ENCODE measurements around the gene UTS2B. TPM values are rescaled to one million over a fixed set of nuclear protein-coding genes. Genes with fewer than 3 reads are reported as not detected.

UTS2B gene
- total and polyA plus RNA-seq, 5 experiments from 2014 or later = not detected

DNA sequence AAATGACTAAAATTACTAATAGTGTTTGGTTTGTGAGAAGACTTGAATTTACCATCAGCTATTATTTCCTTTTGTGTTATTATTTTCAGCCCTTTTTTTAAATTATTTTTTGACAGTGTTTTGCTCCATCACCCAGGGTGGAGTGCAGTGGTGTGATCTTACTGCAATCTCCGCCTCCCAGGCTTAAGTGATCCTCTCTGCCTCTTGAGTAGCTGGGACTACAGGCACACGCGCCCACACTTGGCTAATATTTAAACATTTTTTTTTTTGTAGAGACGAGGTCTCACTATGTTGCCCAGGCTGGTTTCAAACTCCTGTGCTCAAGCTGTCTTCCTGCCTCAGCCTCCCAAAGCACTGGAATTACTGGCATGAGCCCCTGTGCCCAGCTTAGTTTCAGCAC, 31.7 kb upstream of the UTS2B start:
- ATAC-seq (no peak), DNase-seq (no peak)
- POLR2A ChIA-PET = no interaction called here
- Mint-ChIP-seq H3K27me3 (peaks cover 0 to 2% (median 0%) of the 10 kb centered on the region in 5 donors), H3K36me3 (no peaks in the 10 kb centered on the region), H3K4me3 (no peak overlapping the region), H3K27ac (no peak overlapping the region), H3K4me1 (no peaks in the 10 kb centered on the region), H3K9me3 (peaks cover 0 to 3% (median 0%) of the 10 kb centered on the region in 9 donors)

- no peaks in the 10 kb centered on the region for H3K4me1 Mint-ChIP-seq
- ATAC-seq = no peak
Observed at GRCh38 chr3:191361456-191361855, 31.1 kb upstream of the UTS2B start.

GRCh38 chr3:191360620-191361019, 30.3 kb upstream of the UTS2B start:
- Mint-ChIP-seq H3K9me3 (peaks cover 0 to 3% (median 0%) of the 10 kb centered on the region in 9 donors), H3K27ac (no peak overlapping the region), H3K4me3 (no peak overlapping the region), H3K27me3 (peaks cover 0 to 2% (median 0%) of the 10 kb centered on the region in 5 donors), H3K4me1 (no peaks in the 10 kb centered on the region), H3K36me3 (no peaks in the 10 kb centered on the region)
- POLR2A ChIA-PET = no interaction called here
- no peak for DNase-seq
- no peak for ATAC-seq

More at GRCh38 chr3:191361456-191361855, 31.1 kb upstream of the UTS2B start:
- H3K36me3 Mint-ChIP-seq = no peaks in the 10 kb centered on the region
- H3K27me3 Mint-ChIP-seq = peaks cover 0 to 2% (median 0%) of the 10 kb centered on the region in 5 donors
- POLR2A ChIA-PET = no interaction called here
- no peak for DNase-seq
- H3K27ac Mint-ChIP-seq = no peak overlapping the region
- H3K4me3 Mint-ChIP-seq = no peak overlapping the region
- peaks cover 0 to 3% (median 0%) of the 10 kb centered on the region in 9 donors for H3K9me3 Mint-ChIP-seq

- Mint-ChIP-seq H3K36me3 (no peaks in the 10 kb centered on the region), H3K4me1 (no peaks in the 10 kb centered on the region), H3K4me3 (no peak overlapping the region), H3K27me3 (no peaks in the 10 kb centered on the region), H3K27ac (no peak overlapping the region), H3K9me3 (peaks cover 0 to 3% (median 0%) of the 10 kb centered on the region in 9 donors)
- ATAC-seq (no peak), DNase-seq (no peak)
- POLR2A ChIA-PET = no interaction called here
Observed at GRCh38 chr3:191358929-191359328, 28.6 kb upstream of the UTS2B start.

- H3K4me3 Mint-ChIP-seq = no peak overlapping the region
- no peaks in the 10 kb centered on the region for H3K36me3 Mint-ChIP-seq
- H3K9me3 Mint-ChIP-seq = peaks cover 0 to 3% (median 0%) of the 10 kb centered on the region in 9 donors
- no peaks in the 10 kb centered on the region for H3K27me3 Mint-ChIP-seq
- no peak overlapping the region for H3K27ac Mint-ChIP-seq
- POLR2A ChIA-PET = no interaction called here
- DNase-seq (no peak), ATAC-seq (no peak)
- peaks cover 0 to 2% (median 0%) of the 10 kb centered on the region in 4 donors for H3K4me1 Mint-ChIP-seq
Observed at GRCh38 chr3:191357909-191358308, 27.6 kb upstream of the UTS2B start.

DNA sequence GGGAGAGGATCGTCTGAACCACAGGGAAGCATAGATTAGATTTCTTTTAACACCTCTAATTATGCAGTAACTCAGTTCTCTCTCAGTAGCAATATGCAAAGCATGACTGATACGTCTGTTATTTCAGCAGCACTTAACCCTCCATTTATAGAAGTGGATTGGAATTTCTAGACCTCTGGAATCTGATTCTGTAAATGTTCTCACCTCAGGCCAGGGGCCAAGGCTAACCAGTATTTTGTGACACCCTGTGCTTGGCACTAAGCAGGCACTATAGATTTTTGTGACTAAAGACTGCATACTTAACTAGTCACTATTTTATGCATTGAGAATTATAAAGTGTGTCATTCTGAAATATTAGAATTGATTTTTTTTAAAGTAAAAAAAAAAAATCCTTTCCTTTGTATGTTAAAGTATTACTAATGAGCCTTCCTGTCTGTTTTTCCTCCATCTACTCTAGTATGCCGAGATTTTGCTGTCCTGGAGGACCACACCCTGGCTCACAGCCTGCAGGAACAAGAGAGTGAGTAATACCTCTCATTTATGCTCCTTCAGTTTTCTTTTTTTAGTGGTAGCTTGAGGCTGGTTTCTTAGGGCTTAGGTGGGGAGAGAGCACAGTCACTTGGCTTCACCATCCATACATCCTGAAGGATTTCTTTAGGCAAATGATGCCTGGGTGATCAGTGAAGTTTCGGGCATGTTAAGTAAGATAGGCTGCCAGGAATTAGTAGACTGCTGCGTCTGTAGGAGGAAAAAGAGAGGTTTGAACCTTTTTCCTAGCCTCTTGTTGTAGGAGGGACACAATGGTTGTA, 26.5 kb upstream of the UTS2B start:
- no peak for ATAC-seq

GRCh38 chr3:191355406-191355805, 25.1 kb upstream of the UTS2B start:
- Mint-ChIP-seq H3K27me3 (no peaks in the 10 kb centered on the region), H3K4me3 (no peak overlapping the region), H3K36me3 (no peaks in the 10 kb centered on the region), H3K4me1 (peaks cover 0 to 2% (median 0%) of the 10 kb centered on the region in 4 donors), H3K27ac (no peak overlapping the region), H3K9me3 (no peaks in the 10 kb centered on the region)
- ATAC-seq (no peak), DNase-seq (no peak)
- POLR2A ChIA-PET = no interaction called here

More for the DNA sequence above, 26.5 kb upstream of the UTS2B start:
- Mint-ChIP-seq H3K9me3 (peaks cover 0 to 3% (median 0%) of the 10 kb centered on the region in 9 donors), H3K27ac (no peak overlapping the region), H3K36me3 (no peaks in the 10 kb centered on the region), H3K4me3 (no peak overlapping the region), H3K27me3 (no peaks in the 10 kb centered on the region), H3K4me1 (peaks cover 0 to 2% (median 0%) of the 10 kb centered on the region in 4 donors)
- POLR2A ChIA-PET = no interaction called here
- no peak for DNase-seq

- Mint-ChIP-seq H3K4me3 (no peak overlapping the region), H3K27ac (no peak overlapping the region), H3K27me3 (no peaks in the 10 kb centered on the region), H3K9me3 (no peaks in the 10 kb centered on the region), H3K36me3 (no peaks in the 10 kb centered on the region), H3K4me1 (peaks cover 0 to 2% (median 0%) of the 10 kb centered on the region in 4 donors)
- POLR2A ChIA-PET = no interaction called here
- ATAC-seq (no peak), DNase-seq (no peak)
Observed at GRCh38 chr3:191353022-191353777, 22.9 kb upstream of the UTS2B start.

DNA sequence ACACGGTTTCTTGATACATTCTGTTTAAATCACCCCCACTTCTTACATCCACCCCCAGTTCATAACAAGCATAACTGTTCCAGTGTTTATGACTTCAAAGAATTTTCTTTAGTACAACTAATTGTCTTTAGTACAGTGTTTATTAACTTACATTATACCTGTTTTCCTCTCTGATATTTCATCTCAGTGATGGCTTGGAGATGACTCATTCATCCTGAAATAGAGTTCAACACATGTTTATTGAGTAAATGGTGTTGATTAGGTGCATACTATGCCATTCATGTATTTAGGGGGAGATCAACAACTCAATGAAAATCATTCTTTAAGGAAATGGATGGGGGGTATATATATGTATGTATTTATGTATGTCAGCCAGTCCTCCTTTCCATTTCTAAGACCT, 21.7 kb upstream of the UTS2B start:
- peaks cover 0 to 2% (median 0%) of the 10 kb centered on the region in 4 donors for H3K4me1 Mint-ChIP-seq
- no peak overlapping the region for H3K27ac Mint-ChIP-seq
- no peaks in the 10 kb centered on the region for H3K27me3 Mint-ChIP-seq
- POLR2A ChIA-PET = no interaction called here
- ATAC-seq (no peak), DNase-seq (no peak)
- H3K36me3 Mint-ChIP-seq = no peaks in the 10 kb centered on the region
- H3K4me3 Mint-ChIP-seq = no peak overlapping the region
- peaks cover 0 to 2% (median 0%) of the 10 kb centered on the region in 9 donors for H3K9me3 Mint-ChIP-seq

DNA sequence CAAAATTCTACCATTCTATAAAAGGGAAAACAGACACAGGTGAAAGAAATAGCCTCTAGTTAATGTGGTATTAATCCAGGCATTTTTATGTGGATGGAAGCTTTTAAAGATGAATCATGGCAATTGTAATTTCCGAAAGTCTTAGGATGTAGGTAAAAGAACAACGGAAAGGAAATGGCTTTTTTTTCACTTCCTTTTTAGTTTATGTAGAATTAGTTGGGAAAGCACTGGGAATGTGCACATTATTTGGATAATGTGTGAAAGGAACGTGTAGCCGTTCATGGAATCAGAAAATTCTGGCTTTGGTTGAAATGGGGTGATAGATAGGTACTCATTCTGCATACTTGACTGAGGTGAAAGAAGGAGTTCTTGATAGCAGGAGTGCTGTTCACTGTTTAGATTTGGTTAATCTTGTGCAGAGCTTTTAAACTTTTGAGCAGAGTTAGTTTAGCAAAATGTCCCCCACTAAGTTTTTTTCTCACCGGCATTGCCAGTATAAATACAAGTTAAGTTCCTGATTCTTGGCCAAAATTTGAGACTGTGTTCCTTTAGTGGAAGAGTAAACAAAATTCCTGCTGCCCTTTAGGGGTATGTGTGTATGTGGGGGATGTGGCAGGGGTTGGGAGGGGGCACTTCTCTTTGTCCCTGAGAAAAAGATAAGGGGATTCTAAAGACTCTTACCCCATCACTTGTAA, 20.2 kb upstream of the UTS2B start:
- POLR2A ChIA-PET = no interaction called here
- H3K36me3 Mint-ChIP-seq = no peaks in the 10 kb centered on the region
- H3K9me3 Mint-ChIP-seq = peaks cover 0 to 2% (median 0%) of the 10 kb centered on the region in 9 donors
- no peak overlapping the region for H3K4me3 Mint-ChIP-seq
- no peak for ATAC-seq
- no peak for DNase-seq
- no peaks in the 10 kb centered on the region for H3K27me3 Mint-ChIP-seq
- H3K4me1 Mint-ChIP-seq = peaks cover 0 to 2% (median 0%) of the 10 kb centered on the region in 4 donors
- no peak overlapping the region for H3K27ac Mint-ChIP-seq

DNA sequence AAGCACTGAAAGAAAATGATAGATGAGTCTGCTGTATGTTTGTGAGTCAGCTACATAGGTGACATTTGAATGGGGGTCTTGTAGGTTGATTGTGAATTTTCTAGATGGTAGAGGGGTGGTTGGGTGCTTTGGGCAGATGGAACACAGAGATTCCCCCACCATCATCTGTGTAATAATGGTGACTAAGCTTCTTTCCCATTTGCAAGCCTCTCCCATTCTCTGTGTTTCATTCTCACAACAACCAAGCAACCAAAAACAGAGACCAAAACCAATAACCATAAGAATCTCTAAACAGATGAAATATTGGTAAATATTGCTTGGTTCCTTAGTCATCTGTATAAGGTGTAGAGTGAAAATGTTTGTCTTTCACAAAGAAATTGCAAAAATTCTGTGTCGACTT, 17.8 kb upstream of the UTS2B start:
- ATAC-seq (no peak), DNase-seq (no peak)
- POLR2A ChIA-PET = no interaction called here
- Mint-ChIP-seq H3K9me3 (peaks cover 0 to 6% (median 0%) of the 10 kb centered on the region in 9 donors), H3K27me3 (no peaks in the 10 kb centered on the region), H3K36me3 (no peaks in the 10 kb centered on the region), H3K4me1 (peaks cover 0 to 7% (median 0%) of the 10 kb centered on the region in 4 donors), H3K4me3 (no peak overlapping the region), H3K27ac (no peak overlapping the region)

DNA sequence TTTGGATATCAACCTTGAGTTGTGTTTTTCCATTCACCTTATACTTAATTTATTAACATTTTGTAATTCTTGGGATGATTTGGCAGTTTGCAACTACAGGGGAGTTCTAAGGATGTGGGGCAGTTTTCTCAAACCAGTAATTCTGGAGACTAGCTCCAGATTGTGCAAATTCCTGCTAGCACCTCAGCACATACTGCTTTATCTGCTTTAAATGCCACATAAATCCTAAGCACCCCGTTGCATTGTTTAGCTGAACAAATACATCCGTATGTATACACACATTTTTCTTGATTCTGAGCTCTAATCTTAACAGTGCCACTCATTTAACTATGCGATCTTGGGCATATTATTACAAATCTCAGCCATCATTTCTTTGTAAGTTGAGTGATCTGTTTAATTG, 16.9 kb upstream of the UTS2B start:
- H3K27me3 Mint-ChIP-seq = no peaks in the 10 kb centered on the region
- no peaks in the 10 kb centered on the region for H3K36me3 Mint-ChIP-seq

DNA sequence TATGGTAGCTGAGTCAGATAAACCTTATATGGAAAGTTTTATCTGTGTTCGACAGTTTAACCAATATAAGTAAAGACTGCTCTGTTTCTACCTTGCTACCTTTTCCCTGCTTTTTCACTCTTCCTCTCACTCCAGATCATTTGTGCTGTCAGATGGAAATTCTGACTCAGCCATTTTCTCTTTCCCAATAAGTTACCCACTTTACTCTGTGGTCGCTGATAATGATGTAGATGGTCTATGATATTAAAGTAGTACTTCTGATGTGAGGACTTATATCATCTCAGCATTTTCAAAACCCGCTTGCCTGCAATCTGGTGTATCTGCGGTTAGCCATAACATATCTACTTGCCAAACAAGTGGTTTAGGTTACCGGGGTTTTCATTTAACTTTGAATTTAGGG, 15.0 kb upstream of the UTS2B start:
- DNase-seq (no peak), ATAC-seq (no peak)
- H3K9me3 Mint-ChIP-seq = peaks cover 0 to 7% (median 0%) of the 10 kb centered on the region in 9 donors
- POLR2A ChIA-PET = no interaction called here
- no peak overlapping the region for H3K4me3 Mint-ChIP-seq
- no peaks in the 10 kb centered on the region for H3K36me3 Mint-ChIP-seq
- H3K4me1 Mint-ChIP-seq = peaks cover 0 to 10% (median 0%) of the 10 kb centered on the region in 4 donors
- H3K27me3 Mint-ChIP-seq = no peaks in the 10 kb centered on the region
- H3K27ac Mint-ChIP-seq = no peak overlapping the region

More for the DNA sequence above, 16.9 kb upstream of the UTS2B start:
- ATAC-seq (no peak), DNase-seq (no peak)
- Mint-ChIP-seq H3K4me3 (no peak overlapping the region), H3K27ac (no peak overlapping the region), H3K9me3 (peaks cover 0 to 7% (median 0%) of the 10 kb centered on the region in 9 donors), H3K4me1 (peaks cover 0 to 9% (median 0%) of the 10 kb centered on the region in 4 donors)
- POLR2A ChIA-PET = no interaction called here

Data from naive thymus-derived CD8-positive, alpha-beta T cell (primary cell).